HG02870 (cell line): Measurements from ENCODE around the gene EBI3.
A peak's percentile ranks its signal among the peaks of the same experiment; 100 is the strongest.
"Not testable (repeated sequence)": the region's sequence is repeated elsewhere in the genome, so short reads cannot be mapped to it uniquely, and the experiment has no call there.

Experiments
- ATAC-seq: cut with Tn5 transposase; IDR thresholded peaks from one replicate; pipeline ENCODE4 v1.9.1; 2021; ENCODE audit warnings: mild to moderate bottlenecking, moderate library complexity; ENCODE audit not compliant: unreplicated experiment

The EBI3 gene

GRCh38 chr19:4233282-4233853, 4.0 kb downstream of the EBI3 start:
- no peak for ATAC-seq

GRCh38 chr19:4234142-4234861, 5.0 kb downstream of the EBI3 start:
- no peak for ATAC-seq

- no peak for ATAC-seq
These were observed 5.5 kb downstream of the EBI3 start for GRCh38 chr19:4234862-4235201.

GRCh38 chr19:4237510-4237909, 8.2 kb downstream of the EBI3 start:
- ATAC-seq = not testable (repeated sequence)

GRCh38 chr19:4238831-4239230, 9.5 kb downstream of the EBI3 start:
- no peak for ATAC-seq

GRCh38 chr19:4241824-4242430, 12.6 kb downstream of the EBI3 start:
- no peak for ATAC-seq

- not testable (repeated sequence) for ATAC-seq
These were observed 16.6 kb downstream of the EBI3 start for GRCh38 chr19:4245938-4246337.

GRCh38 chr19:4246767-4247593, 17.7 kb downstream of the EBI3 start, which contains the start of gene YJU2:
Gene YJU2, plus strand, starts transcription at chr19:4247080. Its CDS starts 67 bp downstream, at chr19:4247147.
- ATAC-seq = peak; percentile 86

GRCh38 chr19:4256563-4256962, 27.2 kb downstream of the EBI3 start:
- no peak for ATAC-seq

- no peak for ATAC-seq
These were observed 27.7 kb downstream of the EBI3 start for GRCh38 chr19:4257025-4257424.

GRCh38 chr19:4258181-4258580, 28.9 kb downstream of the EBI3 start:
- ATAC-seq = no peak

- no peak for ATAC-seq
These were observed 31.4 kb downstream of the EBI3 start for GRCh38 chr19:4260613-4261191.

- no peak for ATAC-seq
These were observed 35.5 kb downstream of the EBI3 start for GRCh38 chr19:4264812-4265211.

- ATAC-seq = no peak
These were observed 37.1 kb downstream of the EBI3 start for GRCh38 chr19:4266253-4267000.

GRCh38 chr19:4267101-4267900, 38.0 kb downstream of the EBI3 start:
- ATAC-seq = no peak

- ATAC-seq = no peak
These were observed 38.8 kb downstream of the EBI3 start for GRCh38 chr19:4267901-4268815.

GRCh38 chr19:4268816-4269430, 39.6 kb downstream of the EBI3 start:
- no peak for ATAC-seq

- no peak for ATAC-seq
These were observed 43.6 kb downstream of the EBI3 start for GRCh38 chr19:4272894-4273293.
